Left forelimb (tissue), 1 donor: ENCODE measurements around the gene PIPOX.

Experiments
- DNase-seq: peaks from one replicate; pipeline ENCODE4 v3.0.0-alpha.2; 2018; ENCODE audit warnings: low spot score

Gene PIPOX

DNA sequence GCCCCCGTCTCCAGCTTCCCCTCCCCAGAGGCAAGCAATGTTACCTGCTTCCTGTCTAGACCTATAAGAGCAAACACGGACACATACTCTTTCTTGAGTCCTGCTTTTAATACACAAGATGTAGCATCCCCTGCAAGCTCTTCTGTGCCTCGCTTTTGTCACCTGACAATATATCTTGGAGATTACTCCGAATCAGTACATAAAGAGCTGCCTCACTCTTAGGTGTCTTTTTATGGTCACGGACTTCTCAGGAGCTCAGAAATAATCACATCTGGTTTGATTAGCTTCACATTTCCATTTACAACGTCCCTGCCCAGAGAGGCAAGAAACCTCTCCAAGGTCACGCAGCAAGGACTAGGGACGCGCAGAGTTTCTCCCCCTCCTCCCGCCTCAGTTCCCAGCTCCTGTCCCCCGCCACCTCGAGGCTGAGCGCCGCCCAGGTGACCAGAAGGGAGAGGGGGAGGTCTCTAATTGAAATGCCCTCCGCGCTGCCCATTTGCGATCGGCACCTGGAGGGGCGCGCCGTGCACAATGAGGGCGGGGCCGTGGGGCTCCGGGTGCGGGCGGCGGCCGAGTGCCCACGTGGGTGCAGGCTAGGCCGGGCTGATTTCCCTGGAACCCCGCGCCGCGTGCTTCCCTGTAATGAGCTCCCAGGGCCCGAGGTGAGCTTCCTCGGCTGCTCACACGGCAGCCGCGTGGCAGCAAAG lies 23.3 kb upstream of the PIPOX start:
- DNase-seq, result no peak

DNA sequence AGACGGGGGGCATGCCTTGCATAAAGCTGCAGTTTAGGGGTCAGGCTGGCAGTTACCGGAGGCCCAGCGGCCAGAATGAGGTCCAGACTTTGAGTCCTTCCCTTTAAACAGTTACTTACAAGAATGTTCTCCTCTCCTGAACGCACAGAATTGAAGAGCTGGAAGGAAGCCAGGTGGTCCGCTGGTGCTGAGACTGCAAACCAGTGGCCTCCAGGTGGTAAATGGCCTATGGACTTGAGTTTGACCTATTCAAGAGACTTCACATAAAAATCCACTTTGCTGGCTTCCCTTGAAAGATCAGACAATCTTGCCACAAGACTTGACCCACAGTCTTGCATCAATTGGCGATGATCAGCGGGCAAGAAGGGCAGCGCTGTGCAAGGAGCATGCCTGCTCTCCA lies 22.4 kb upstream of the PIPOX start:
- no peak for DNase-seq

DNA sequence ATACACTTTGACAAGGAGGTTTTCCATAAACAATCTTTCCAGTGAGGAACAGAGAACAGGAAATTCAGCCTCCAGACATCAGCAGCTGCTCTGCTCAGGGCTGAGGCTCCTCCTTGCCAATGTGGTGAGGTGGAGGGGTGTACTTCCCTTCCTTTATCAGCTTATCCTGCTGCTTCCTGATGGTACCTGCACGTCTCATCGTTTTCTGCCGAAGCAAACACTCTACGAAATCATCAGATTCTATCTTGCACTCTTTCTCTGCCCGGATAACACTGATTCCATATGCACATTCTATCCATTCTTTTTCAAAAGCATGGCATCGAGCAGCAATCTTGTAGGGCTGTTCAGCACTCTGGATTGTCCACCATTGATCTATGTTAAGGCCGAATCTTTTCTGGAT lies 21.7 kb upstream of the PIPOX start:
- no peak for DNase-seq

DNA sequence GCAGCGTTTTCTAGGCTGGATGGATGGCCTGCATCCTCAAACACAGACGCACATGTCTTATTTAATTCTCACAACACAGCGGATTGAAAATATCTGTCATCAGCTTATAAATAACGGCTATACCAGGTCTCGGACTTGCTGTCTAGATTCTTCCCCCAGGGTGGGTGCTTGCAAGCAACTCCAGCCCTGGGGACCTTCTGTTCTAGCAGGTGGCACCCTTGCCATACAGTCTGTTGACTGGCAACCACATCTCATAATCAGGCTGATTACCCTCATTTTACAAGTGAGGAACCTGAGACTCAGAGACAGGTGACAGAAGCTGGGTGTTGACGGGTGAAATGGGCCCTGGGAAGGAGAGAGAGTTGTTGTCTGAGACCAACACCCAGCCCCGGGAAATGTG lies 20.9 kb upstream of the PIPOX start:
- DNase-seq, result no peak

DNA sequence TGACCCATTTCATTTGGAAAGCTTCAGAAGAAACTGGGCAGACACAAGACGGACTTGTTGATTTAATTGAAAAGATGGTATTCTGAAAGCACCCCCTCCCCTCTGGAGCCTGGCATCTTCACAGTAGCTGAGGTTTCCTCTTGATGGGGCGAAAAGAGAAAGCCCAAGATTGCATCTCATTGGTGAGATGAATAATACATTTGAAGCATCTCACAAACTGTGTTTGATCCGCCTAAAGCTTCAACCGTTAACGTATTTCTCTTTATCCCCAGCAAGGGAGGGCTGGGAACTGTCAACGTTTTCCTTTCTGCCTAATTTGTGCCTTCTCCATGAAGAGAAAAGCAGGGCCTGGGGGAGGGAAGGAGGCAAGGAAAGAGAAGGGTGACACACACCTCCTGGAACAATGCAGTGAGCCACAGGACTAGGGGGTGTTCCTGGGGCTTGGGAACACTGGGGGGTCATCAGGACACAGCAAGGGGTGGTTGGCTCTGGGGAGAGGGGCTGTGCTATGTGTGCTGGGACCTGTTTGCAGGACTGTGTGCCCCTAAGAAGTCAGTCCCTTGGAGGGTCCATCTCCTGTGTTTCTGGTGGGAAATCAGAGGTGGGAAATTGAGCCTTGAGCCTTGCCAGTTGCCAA lies 18.5 kb upstream of the PIPOX start:
- no peak for DNase-seq

DNA sequence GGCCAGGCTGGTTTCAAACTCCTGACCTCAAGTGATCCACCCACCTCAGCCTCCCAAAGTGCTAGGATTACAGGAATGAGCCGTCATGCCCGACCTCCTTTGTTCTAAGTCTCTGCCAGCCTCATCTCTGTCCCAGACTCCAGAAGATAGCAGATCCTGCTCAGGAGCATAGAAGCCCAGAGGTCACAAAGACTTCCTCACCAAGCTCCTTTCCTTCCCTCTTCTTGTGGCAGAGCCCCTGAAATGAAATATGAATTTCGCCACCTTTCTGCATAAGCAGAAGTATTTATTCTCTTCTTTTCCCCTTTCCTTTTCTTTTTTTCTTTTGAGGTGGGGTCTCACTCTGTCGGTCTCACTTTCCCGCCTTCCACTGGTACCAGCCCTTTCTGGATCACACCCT lies 11.5 kb upstream of the PIPOX start:
- DNase-seq, result no peak

DNA sequence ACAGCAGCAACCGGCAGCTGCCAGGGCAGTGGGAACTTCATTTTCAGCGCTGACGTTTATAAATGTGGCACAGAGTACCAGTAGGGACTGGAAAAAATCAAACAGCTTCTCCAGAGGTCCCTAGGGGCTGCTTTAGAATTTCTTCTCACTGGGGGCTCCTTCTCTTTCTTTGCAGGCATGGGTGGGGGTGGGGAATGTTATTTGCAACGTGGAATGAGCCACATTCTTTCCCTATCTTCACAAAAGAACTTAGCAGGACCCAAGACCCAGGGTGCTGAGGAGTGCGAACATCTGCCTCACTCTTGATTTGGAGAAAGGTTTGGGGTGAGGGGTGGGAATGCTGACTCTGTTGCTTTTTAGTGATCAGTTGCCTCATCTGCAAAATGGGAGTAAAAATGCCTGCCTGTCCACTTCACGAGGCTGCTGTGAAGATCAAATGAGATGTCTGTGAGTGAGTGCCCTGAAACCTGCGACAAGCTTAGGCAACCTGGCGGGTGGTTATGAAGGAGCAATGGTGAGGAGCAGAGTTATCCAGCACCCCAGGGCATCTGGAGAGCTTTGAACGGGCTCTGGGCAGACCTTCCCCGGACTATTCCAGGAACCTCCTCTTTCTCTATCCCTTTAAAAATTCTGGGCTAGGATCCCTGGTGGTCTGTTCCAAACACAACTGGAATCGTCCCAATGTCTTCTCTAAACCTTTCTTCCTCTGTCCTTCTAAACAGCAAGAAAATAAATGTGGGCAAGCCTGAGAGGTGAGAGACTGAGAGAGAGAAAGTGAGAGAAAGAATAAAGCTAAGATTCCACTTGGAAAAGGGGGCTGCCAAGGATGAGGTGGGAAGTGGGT lies 10.7 kb upstream of the PIPOX start:
- DNase-seq, result no peak

DNA sequence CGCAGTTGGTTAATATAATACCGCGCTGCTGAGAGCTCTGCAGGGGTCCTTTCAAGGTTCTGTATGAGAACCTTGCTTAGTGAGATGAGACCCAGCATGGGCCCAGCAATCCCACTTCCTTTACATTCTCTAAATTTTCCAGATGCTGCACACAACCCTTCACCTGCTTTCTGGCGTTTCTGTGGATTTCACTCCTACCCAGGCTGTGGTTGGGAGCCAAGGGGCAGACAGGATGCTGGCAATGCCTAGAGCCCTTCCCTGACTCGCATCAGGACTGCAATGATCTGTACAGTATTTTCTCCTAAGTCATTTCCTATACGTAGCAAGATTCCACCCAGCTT lies 10.1 kb upstream of the PIPOX start:
- DNase-seq, result no peak

DNA sequence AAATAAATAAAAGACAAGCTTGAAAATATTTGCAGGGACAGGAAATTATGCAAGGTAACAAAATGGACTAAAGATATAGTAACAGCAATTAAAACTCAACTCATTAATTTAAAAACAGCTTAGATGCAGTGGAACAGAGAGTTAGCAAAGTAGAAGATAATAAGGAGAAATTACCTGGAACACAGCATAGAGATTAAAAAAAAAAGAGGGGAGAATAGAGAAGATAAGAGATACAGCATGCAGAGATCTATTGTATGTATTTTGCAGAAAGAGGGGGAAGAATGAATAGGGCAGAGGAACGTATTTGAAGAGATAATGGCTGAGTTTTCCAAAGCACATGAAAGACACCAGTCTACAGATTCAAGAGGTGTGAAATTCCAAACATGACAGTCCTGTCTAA lies 8.4 kb upstream of the PIPOX start:
- no peak for DNase-seq

DNA sequence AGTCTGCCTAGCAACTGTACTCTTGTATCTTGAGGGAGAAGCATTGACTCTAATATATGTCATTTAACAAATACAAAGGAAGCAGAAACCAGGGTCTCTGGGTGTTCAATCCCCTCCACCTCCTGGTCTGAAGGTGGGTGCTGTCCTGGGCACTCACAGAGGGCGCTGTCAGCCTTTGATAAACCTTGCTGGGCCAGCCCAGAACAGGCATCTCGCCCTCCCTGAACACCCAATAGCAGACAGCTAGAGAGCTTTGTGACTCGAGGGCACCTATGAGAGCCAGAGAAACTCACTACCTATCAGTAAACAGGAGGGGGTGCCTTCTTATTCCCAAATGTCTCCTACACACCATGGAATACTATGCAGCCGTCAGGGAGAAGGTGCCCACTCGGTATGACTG lies 6.4 kb upstream of the PIPOX start:
- DNase-seq, result no peak

DNA sequence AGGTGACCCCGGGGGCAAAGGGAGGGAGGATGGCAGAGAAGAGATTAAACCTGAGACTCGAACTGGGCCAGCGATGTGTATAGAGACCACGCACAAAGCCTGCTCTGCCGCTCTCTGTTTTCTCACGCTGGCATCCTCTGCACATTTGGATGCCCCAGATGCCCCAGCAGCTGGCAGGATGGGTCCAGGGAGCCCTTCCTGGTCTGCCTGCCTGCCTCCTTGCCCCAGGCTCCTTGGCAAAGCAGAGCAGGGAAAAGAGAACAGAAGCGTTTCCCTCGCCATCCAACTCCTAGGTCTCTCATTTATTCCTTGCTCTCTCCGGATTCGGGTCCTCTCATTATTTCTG lies 5.2 kb upstream of the PIPOX start:
- DNase-seq, result no peak

DNA sequence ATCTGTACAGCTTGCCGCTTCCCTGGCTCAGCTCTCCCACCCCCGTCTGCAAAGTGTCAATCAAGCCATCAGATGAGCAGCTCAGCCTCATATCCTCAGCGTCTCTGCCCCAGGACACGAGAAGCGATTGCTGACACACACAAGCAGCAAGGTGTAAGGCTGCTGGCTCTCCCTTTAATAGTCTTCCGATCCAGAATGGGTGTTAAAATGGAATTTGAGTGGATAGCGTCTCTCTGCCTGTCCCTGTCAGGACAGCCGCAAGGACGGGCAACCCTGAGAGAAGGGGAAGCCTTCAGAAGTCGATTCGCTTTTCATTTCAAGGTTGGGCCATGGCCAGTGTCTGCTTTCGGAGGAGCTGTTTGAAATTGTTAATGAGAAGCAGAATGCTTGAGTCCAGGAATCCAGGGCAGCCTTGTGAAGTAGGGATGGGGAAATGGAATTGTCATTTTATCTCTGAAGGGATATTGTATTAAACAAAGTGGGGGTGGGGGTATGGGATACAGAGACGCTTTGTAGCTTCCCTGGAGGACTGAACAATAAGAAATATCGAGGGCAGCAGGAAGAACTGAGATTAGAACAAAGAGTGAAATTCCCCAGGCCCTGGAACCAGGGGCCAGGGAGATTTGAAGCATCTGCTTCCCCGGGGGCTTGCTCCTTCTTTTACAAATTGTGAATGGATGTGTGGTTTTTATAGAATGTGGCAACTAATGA lies 4.7 kb upstream of the PIPOX start:
- no peak for DNase-seq

DNA sequence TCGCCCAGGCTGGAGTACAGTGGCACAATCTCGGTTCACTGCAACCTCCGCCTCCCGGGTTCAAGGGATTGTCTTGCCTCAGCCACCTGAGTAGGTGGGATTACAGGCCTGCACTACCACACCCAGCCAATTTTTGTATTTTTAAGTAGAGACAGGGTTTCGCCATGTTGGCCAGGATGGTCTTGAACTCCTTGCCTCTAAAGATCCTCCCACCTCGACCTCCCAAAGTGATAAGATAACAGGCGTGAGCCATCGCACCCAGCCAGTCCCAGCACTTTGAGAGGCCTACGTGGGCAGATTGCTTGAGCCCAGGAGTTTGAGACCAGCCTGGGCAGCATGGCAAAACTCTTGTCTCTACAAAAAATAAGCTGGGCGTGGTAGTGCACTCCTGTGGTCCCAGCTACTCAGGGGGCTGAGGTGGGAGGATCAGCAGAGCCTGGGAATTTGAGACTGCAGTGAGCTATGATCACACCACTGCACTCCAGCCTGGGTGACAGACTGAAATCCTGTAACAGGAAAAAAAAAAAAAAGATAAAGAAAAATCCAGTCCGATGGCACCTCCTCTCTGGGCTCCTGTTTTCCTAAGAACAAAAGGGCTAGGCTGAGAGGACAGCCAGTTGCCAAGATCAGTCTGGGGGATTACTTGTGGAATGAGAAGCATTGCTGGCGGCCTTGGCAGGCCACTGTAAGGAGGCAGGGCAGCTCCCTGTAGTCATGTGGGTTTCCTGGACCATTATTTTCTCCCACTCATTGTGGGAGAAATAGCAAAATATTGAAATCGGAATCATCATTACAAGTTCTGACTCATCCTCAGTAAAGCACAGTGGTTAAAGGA lies 3.0 kb upstream of the PIPOX start:
- DNase-seq, result no peak

DNA sequence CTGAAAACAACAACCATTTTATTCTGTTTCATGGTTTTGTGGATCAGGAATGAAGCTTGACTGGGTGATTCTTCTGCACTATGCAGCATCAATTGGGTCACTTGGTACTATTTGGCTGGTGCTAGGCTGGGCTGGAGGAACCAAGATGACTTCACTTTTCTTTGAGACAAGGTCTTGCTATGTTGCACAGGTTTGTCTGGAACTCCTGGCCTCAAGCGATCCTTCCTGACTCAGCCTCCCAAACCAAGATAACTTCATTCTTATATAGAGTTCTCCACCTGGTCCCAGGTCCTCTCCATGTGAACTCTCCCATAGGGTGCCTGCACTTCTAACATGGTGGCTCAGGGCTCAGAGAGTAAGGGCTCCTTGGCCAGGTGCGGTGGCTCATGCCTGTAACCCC lies 1.9 kb upstream of the PIPOX start:
- DNase-seq, result no peak

DNA sequence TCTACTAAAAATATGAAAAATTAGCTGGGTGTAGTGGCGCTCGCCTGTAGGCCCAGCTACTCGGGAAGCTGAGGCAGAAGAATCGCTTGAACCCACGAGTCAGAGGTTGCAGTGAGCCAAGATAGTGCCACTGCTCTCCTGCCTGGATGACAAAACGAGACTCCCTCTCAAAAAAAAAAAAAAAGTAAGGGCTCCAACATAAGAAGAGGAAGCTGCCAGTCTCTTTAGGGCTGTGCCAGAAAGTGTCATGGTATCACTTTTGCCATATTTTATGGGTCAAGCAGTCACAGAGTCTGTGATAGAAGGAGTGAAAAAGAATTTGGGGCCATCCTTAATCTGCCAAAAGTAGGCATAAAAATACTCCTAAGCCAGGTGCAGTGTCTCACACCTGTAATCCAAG lies 1.4 kb upstream of the PIPOX start:
- no peak for DNase-seq

DNA sequence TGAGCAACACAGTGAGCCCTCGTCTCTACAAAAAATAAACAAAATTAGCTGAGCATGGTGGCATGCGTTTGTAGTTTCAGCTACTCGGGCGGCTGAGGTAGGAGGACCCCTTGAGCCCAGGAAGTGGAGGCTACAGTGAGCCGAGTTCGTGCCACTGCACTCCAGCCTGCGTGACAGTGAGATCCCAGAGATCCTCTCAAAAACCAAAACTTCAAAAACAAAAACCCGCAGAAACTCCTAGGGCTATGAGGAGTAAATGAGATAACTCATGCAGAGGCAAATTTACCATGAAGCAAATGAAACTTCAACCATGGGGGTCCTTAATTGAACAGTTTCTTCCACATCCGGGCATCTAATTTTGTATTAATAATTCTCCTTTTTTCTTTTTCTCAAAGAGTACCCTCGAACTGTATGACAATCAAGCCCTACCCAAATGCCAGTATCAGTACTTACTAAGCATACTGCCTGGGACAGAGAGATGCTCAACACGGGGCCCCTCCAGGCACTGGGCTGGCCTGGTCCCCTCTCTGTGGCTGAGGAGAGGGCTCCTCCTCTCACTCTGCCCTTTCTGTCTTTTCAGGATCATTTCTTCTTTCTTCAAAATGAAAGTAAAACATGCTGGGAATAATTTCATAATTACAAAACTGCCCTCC lies 789 bp upstream of the PIPOX start:
- no peak for DNase-seq

DNA sequence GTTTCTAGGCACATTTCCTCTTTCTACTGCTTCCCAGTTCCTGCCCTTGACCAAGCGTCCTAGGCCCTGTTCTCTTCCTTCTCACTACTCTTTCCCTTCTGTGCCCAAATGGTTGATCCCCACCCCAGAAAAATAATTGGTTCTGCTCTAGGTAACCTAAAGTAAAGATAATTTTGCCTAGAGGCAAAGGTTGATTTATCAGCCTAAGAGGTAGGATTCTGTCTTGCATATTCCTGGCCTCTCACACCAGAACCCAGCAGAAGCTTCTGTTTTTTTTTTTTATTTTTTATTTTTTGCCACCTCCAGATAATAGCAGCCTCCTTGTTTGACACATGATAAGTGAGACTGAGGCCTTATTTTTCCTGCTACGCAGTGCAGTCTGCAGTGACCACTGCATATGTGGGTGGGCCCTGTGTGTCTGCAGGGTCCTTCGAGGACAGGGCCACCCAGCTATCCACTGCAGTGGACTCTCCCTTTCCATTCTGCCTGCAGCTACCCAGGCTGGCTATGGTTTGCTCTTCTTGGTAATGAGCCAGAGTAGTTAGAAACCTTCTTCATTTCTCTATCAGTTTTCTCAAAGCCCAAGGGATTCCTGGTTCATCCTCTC lies 701 bp downstream of the PIPOX start:
- no peak for DNase-seq

DNA sequence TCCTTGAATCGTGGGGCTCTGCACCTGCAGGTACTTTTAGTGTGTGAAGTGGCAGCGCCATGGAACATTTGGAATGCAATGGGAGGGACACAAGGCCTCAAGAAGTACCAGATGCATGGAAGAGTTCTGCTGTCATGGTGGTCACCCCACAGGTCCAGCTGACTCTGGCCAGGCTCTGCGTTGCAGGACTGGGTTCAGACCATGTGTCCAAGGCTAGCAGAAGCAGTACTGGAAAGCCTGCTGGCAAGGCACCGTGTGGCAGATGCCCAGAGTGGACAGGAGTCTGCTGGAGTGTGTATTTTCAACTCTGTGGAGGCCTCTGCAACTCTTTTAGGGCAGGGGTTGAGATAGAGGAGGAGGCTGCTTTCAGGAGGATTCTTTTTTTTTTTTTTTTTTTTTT lies 2.1 kb downstream of the PIPOX start:
- DNase-seq, result no peak

DNA sequence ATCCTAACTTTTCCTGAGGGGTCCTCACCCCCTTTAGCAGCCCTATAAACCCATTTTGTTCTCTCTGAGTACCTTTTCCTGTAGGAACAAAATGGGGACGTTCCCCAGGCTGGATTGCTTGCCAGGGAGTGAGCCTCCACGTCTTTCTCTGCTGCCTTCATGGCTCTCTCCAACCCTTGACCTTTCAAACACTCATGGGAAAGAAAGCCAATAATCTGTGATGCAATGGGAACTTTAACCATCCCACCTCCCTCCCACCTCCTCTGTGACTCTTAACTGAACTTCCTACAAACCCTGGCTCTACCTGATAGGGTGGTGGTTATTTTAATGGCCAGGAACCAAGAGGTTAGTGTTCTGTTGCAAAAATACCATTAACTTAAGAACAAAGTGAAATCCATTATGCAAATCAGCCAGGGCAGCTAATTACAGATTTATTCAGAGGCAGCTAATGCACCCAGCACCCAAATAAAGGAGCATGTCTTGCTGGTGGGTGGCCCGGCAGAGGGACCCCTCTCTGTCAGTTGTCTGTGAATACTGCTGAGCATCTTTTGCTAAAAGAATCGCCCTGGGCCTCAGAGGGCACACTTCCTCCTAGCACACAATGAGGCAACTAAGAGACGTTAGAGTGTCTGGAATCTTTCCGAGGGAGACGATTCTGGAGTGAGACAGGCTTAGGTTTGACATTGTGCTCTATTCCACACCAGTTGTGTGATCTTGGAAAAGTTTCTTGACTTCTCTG lies 3.0 kb downstream of the PIPOX start:
- DNase-seq, result no peak

DNA sequence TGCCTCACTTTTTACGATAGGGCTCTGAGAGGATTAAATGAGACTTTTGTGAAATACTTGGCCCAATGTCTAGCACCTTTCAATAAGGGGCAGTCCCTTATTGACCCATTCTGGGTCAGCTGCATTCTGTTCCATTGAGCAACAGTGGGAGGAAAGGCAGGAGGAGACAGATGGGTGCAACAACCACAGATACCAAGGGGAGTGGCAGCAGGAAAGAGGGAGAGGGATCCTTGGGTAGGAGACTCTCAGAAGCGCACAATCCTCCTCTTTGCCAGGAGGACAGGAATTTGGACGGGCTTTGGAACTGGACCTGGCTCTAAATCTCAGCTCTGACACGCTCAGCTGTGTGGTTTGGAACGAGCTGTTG lies 3.5 kb downstream of the PIPOX start:
- DNase-seq, result no peak
